BLaER1 treated with 17β-estradiol and CSF1 and Interleukin-3, amounts not matched to agents 10 nM and 100 nM (cell line): ENCODE measurements around the gene GYG2.
"Not testable (repeated sequence)": the region's sequence is repeated elsewhere in the genome, so short reads cannot be mapped to it uniquely, and the experiment has no call there.

Experiments
- H3K27ac ChIP-seq, 11 experiments: shearing (Covaris generic); formaldehyde crosslinking; 2 replicates each; pipeline ENCODE4 v1.8.1; 2022
- H3K27me3 ChIP-seq, 11 experiments: shearing (Covaris generic); formaldehyde crosslinking; 2 replicates each; pipeline ENCODE4 v1.8.1; 2022
- H3K36me3 ChIP-seq, 11 experiments: shearing (Covaris generic); formaldehyde crosslinking; 2 replicates each; pipeline ENCODE4 v1.8.1; 2022
- H3K4me1 ChIP-seq, 10 experiments: shearing (Covaris generic); formaldehyde crosslinking; 2 replicates each; pipeline ENCODE4 v1.8.1; 2022
- H3K4me2 ChIP-seq, 11 experiments: shearing (Covaris generic); formaldehyde crosslinking; 2 replicates each; pipeline ENCODE4 v1.8.1; 2022
- H3K4me3 ChIP-seq, 10 experiments: shearing (Covaris generic); formaldehyde crosslinking; 2 replicates each; pipeline ENCODE4 v1.8.1; 2022
- H3K9ac ChIP-seq, 11 experiments: shearing (Covaris generic); formaldehyde crosslinking; 2 replicates each; pipeline ENCODE4 v1.8.1; 2022
- H3K9me3 ChIP-seq, 11 experiments: shearing (Covaris generic); formaldehyde crosslinking; replicated peaks in 1 of 11; 2 replicates each; pipeline ENCODE4 v1.8.1; 2022
- H4K20me1 ChIP-seq, 11 experiments: shearing (Covaris generic); formaldehyde crosslinking; 2 replicates each; pipeline ENCODE4 v1.8.1; 2022
- Cebpa-rat ChIP-seq, 11 experiments: shearing (Covaris generic); IDR thresholded peaks; 2 replicates each; pipeline ENCODE4 v1.8.1; 2022

The GYG2 gene

DNA sequence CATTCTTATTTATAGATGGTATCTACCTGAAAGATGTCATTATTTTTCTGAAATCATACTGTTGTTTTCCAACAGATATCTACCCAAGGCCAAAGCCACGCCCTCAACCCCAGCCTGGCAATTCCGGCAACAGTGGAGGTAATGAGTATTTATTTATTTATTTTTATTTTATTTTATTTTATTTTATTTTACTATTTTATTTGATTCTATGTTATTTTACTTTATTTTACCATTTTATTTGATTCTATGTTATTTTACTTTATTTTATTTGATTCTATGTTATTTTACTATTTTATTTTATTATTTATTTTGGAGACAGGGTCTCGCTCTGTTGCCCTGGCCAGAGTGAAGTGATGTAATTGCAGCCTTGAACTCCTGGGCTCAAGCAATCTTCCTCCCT, 39.2 kb upstream of the GYG2 start:
- Histone ChIP-seq H3K9me3 (no peaks in the 10 kb centered on the region), H3K27ac (no peak overlapping the region), H4K20me1 (no peaks in the 10 kb centered on the region), H3K4me1 (peaks cover 0 to 15% (median 6%) of the 10 kb centered on the region in 10 experiments; a peak in 11 of 20 replicates), H3K4me2 (no peak overlapping the region), H3K36me3 (no peaks in the 10 kb centered on the region), H3K27me3 (no peaks in the 10 kb centered on the region), H3K9ac (no peak overlapping the region), H3K4me3 (no peak overlapping the region)
- no peak for TF ChIP-seq Cebpa-rat (IDR thresholded peaks at IDR 0.05)

DNA sequence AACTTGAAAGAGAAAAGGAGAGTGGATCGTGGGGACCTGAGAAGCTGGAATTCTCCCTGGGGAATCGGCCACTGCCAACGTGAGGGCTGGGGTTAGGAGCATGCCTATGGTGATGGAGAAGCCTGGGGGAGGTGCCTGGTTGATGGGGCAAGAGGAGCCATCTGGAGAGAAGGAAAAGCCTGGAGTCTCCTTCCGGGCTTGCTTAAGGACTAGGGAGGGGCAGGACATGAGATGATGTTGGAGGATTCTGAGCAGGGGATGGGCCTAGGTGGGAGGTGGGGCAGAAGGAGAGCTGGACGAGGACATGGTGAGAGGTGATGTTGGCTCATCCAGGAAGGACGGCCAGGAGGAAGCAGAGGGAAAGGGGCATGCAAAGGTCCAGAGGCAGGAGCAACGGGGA, 35.0 kb upstream of the GYG2 start:
- no peaks in the 10 kb centered on the region for H3K36me3 ChIP-seq

DNA sequence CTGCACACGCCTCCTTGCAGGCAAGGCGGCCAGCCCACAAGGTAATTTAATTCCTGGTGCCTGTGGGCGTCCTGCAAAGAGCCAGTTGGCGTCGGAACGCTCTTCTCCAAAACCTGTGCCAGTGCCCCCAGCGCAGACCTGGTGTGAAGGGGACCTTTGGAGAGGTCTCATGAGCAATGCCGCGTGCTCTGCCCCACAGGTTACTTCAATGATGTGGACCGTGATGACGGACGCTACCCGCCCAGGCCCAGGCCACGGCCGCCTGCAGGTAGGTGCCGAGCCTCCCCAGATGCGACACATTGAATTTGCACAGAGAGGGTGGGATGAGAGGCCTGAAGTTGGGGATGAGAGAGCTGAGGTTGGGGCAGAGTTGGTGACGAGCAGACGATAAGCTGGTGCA, 34.4 kb upstream of the GYG2 start:
- H3K9ac ChIP-seq: no peak overlapping the region
- H3K36me3 ChIP-seq: no peaks in the 10 kb centered on the region
- peaks cover 6 to 27% (median 16%) of the 10 kb centered on the region in 10 experiments; a peak in 17 of 20 replicates for H3K4me1 ChIP-seq
- H3K27ac ChIP-seq: no peak overlapping the region
- H4K20me1 ChIP-seq: no peaks in the 10 kb centered on the region
- H3K27me3 ChIP-seq: no peaks in the 10 kb centered on the region
- no peak overlapping the region for H3K4me3 ChIP-seq
- no peak overlapping the region for H3K4me2 ChIP-seq
- no peak for TF ChIP-seq Cebpa-rat (IDR thresholded peaks at IDR 0.05)
- no peaks in the 10 kb centered on the region for H3K9me3 ChIP-seq

More for the DNA sequence above, 35.0 kb upstream of the GYG2 start:
- Histone ChIP-seq H3K4me1 (peaks cover 6 to 24% (median 14%) of the 10 kb centered on the region in 10 experiments; a peak in 17 of 20 replicates), H3K9ac (no peak overlapping the region), H3K27ac (no peak overlapping the region), H3K4me3 (no peak overlapping the region), H4K20me1 (no peaks in the 10 kb centered on the region), H3K27me3 (no peaks in the 10 kb centered on the region), H3K4me2 (no peak overlapping the region), H3K9me3 (no peaks in the 10 kb centered on the region)
- no peak for TF ChIP-seq Cebpa-rat (IDR thresholded peaks at IDR 0.05)

DNA sequence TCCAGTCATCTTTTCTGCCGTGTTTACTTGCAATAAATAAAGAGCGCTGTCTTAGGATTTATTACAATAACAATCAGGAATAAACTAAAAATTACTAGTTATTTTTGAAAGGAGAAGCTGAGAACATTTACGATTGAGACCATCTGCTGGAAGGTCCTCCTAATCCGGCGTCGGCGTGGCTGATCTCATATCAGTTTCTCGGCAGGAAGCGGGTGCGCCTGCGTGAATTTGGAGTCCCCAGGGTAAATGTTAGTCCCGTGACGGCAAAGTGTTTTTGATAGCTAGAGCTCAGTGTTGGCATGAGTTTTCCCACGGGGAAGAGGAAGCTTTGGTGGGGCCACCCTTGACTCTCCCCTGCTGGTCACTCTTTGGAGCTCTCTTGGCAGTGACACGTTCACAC, 31.9 kb upstream of the GYG2 start:
- H3K4me2 ChIP-seq: peak overlapping the region; percentile 43 to 79 (median 67)
- not testable (repeated sequence) for H3K27me3 ChIP-seq, H4K20me1 ChIP-seq, H3K36me3 ChIP-seq, H3K9me3 ChIP-seq
- H3K4me3 ChIP-seq: peak overlapping the region in 3 of 10 experiments; percentile 5 to 35 (median 5); a peak in 3 of 20 replicates
- peaks cover 6 to 33% (median 17%) of the 10 kb centered on the region in 10 experiments; a peak in 17 of 20 replicates for H3K4me1 ChIP-seq
- H3K9ac ChIP-seq: peak overlapping the region in 5 of 11 experiments; percentile 13 to 33 (median 31); a peak in 4 of 22 replicates
- H3K27ac ChIP-seq: peak overlapping the region in 2 of 11 experiments; percentile 25 to 38; a peak in 4 of 22 replicates

DNA sequence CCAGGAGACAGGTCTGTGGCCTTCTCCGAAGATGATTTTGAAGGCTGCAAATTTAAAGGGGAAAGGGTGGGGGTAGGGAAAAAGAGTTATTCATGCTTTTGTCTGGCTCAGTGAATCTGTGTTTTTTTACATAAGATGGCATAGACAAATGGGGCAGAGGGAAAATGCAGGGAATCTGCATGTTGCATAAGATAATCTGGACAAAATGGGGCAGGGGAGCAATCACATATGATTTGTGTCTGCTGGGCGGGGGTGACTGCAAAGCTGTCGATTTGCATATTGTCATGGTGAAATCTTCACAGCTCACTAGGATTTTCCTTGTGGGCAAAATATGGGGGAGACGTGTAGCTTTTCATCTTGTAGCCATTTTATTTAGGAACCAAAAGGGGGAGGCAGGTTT, 29.4 kb upstream of the GYG2 start:
- Histone ChIP-seq H4K20me1 (no peaks in the 10 kb centered on the region), H3K9me3 (no peaks in the 10 kb centered on the region), H3K27me3 (no peaks in the 10 kb centered on the region), H3K4me3 (no peak overlapping the region), H3K36me3 (no peaks in the 10 kb centered on the region), H3K4me1 (peaks cover 10 to 48% (median 36%) of the 10 kb centered on the region in 10 experiments; a peak in 19 of 20 replicates), H3K4me2 (peak overlapping the region in 5 of 11 experiments; percentile 16 to 34 (median 30); a peak in 7 of 22 replicates), H3K9ac (no peak overlapping the region), H3K27ac (no peak overlapping the region)
- no peak for TF ChIP-seq Cebpa-rat (IDR thresholded peaks at IDR 0.05)

DNA sequence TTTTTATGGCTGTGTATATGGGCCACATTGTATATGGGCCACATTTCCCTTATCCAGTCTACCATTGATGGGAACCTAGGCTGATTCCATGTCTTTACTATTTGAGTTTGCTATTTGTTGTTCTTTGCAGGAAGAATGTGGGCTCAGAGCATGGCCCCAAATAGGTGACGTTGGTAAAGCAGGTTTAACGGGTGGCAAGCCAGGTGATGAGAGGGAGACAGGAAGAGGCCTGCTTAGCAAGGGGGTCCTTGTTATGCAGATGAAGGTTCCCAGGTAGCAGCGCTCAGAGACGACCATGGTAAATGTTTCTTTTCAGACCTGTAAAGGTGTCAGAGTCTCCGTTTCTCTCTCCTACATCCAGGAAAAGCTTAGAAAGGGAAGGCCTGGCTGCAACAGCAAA, 28.8 kb upstream of the GYG2 start:
- peaks cover 10 to 55% (median 41%) of the 10 kb centered on the region in 10 experiments; a peak in 19 of 20 replicates for H3K4me1 ChIP-seq
- not testable (repeated sequence) for H4K20me1 ChIP-seq, H3K27ac ChIP-seq, H3K9me3 ChIP-seq, H3K4me3 ChIP-seq, H3K9ac ChIP-seq, H3K36me3 ChIP-seq, H3K27me3 ChIP-seq
- H3K4me2 ChIP-seq: peak overlapping the region in 4 of 11 experiments; percentile 16 to 34 (median 32); a peak in 6 of 22 replicates

DNA sequence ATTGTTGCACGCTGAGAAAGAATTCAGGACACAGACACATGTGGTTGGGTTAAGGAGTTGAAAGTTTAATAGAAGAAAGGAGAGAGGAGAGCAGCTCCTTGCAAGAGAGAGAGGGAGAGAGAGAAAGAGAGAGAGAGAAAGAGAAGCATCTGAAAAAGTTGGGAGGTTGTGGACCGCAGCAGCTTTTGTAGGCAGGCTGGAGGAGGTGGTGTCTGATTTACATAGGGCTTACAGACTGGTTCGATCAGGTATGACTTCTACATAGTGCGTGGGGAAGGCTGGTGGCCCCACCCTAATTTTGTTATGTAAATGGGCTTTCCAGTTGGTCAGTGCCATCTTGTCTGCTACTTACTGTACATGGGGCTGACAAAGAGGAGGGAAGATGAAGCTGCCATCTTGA, 27.5 kb upstream of the GYG2 start:
- H3K9ac ChIP-seq: no peak overlapping the region
- H3K4me2 ChIP-seq: no peak overlapping the region
- no peaks in the 10 kb centered on the region for H4K20me1 ChIP-seq
- H3K9me3 ChIP-seq: no peaks in the 10 kb centered on the region
- no peak overlapping the region for H3K4me3 ChIP-seq
- no peak for TF ChIP-seq Cebpa-rat (IDR thresholded peaks at IDR 0.05)
- peaks cover 10 to 57% (median 41%) of the 10 kb centered on the region in 10 experiments; a peak in 19 of 20 replicates for H3K4me1 ChIP-seq
- no peak overlapping the region for H3K27ac ChIP-seq
- H3K36me3 ChIP-seq: no peaks in the 10 kb centered on the region
- no peaks in the 10 kb centered on the region for H3K27me3 ChIP-seq

DNA sequence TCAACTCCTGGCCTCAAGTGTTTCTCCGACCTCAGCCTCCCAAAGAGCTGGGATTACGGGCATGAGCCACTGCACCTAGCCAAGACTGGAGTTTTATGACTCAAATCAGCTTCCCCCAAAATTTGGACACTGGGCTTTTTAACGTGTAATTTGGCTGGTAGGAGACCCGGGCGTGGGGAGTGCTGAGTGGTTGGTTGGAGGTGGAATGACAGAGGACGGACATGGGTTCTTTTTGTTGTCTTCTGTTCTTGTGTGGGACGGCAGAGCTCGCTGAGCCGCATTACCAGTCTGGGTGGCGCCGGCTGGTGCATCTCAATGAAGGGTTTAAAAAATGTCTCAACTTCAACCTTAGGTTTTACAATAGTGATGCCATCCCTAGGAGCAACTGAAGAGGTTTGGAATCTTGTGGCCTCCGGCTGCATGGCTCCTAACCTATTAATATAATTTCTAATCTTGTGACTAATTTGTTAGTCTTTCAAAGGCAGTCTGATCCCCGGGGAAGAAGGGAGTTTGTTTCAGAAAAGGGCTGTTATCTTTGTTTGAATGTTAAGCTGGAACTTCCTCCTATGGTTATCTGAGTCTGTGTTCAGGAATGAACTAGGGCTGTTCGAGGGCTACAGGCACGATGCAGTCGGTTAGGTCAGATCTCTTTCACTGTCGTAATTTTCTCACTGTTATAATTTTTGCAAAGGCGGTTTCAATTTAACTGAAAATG, 26.2 kb upstream of the GYG2 start:
- not testable (repeated sequence) for H3K27me3 ChIP-seq, H3K4me3 ChIP-seq, H4K20me1 ChIP-seq, H3K9me3 ChIP-seq, H3K36me3 ChIP-seq
- Histone ChIP-seq H3K4me1 (peaks cover 4 to 45% (median 29%) of the 10 kb centered on the region in 10 experiments; a peak in 17 of 20 replicates), H3K27ac (peak overlapping the region in 7 of 11 experiments; percentile 46 to 67 (median 58); a peak in 15 of 22 replicates), H3K9ac (peak overlapping the region in 7 of 11 experiments; percentile 5 to 45 (median 26); a peak in 7 of 22 replicates), H3K4me2 (peak overlapping the region; percentile 48 to 80 (median 70))

DNA sequence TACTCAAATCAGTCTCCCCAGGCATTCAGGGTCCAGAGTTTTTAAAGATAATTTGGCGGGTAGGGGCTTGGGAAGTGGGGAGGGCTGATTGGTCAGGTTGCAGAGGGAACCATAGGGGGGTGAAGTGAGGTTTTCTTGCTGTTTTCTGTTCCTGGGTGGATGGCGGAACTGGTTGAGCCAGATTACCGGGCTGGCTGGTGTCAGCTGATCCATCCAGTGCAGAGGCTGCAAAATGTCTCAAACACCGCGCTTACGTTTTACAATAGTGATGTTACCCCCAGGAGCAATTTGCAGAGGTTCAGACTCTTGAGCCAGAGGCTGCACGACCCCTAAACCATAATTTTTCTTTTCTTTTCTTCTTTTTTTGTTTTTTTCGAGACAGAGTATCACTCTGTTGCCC, 25.2 kb upstream of the GYG2 start:
- H3K27me3 ChIP-seq, H3K36me3 ChIP-seq, H3K9me3 ChIP-seq, H4K20me1 ChIP-seq, H3K9ac ChIP-seq, H3K4me3 ChIP-seq: not testable (repeated sequence)
- Histone ChIP-seq H3K27ac (peak overlapping the region in 3 of 11 experiments; percentile 46 to 67 (median 61); a peak in 6 of 22 replicates), H3K4me1 (peaks cover 4 to 44% (median 26%) of the 10 kb centered on the region in 10 experiments; a peak in 17 of 20 replicates), H3K4me2 (peak overlapping the region in 7 of 11 experiments; percentile 48 to 80 (median 65); a peak in 12 of 22 replicates)

DNA sequence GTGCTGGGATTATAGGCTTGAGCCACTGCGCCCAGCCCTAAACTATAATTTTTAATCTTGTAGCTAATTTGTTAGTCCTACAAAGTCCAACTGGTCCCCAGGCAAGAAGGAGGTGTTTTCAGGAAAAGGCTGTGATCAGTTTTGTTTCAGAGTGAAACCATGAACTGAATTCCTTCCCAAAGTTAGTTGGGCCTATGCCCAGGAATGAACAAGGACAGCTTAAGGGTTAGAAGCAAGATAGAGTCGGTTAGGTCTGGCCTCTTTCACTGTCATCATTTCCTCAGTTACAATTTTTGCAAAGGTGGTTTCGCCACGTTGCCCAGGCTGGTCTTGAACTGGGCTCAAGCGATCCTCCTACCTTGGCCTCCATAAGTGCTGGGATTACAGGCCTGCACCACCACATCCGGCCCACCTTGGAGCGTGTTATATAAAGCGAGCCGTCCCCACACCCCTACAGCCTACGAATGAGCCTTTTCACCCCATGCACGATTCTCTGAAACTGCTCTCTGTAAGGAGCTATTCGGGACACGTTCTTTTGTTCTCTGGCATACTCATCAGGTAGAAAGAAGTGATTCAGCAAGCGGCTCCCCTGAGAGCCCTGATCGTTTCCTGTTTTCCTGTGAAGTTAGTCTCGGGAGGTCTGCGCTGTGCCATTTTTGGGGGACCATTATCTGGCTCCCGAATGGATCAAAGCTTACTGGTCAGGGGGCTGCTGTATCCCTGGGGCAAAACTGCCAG, 24.5 kb upstream of the GYG2 start:
- not testable (repeated sequence) for H3K9ac ChIP-seq, H3K36me3 ChIP-seq, H3K4me3 ChIP-seq, H3K9me3 ChIP-seq, H3K27me3 ChIP-seq, H4K20me1 ChIP-seq
- H3K4me2 ChIP-seq: peak overlapping the region in 3 of 11 experiments; percentile 6 to 38 (median 34); a peak in 4 of 22 replicates
- 0 out of 22 replicates have a peak overlapping the region, but pooled peaks of 1 of the 11 experiments have one; percentile 61 for H3K27ac ChIP-seq
- peaks cover 4 to 40% (median 25%) of the 10 kb centered on the region in 10 experiments; a peak in 17 of 20 replicates for H3K4me1 ChIP-seq

DNA sequence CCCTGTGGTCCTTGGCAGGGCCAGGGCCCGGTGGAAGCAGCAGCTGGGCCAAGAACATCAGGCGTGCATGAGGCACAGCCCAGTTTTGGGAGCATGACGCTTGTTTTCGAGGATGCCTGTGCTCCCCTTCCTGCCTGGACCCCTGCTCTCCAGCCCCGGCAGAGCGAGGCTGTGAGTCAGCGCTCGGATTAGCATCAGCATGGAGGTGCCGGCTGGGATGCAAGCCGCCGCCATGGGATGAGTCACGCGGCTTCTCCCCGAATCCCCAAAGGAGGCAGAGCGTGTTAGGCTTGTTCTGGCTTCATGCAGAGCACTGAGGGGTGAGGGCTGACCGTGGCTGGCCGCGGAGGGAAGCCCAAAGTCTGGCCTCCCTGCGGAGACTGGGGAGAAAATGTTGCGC, 23.9 kb upstream of the GYG2 start:
- H3K27ac ChIP-seq, H3K36me3 ChIP-seq, H3K27me3 ChIP-seq, H3K9ac ChIP-seq, H3K4me3 ChIP-seq, H4K20me1 ChIP-seq, H3K9me3 ChIP-seq: not testable (repeated sequence)
- H3K4me1 ChIP-seq: peaks cover 4 to 34% (median 22%) of the 10 kb centered on the region in 10 experiments; a peak in 17 of 20 replicates
- peak overlapping the region in 4 of 11 experiments; percentile 4 to 38 (median 20); a peak in 4 of 22 replicates for H3K4me2 ChIP-seq
